HG03095 (cell line): Measurements from ENCODE around the gene RBMS3.
"Not testable (repeated sequence)": the region's sequence is repeated elsewhere in the genome, so short reads cannot be mapped to it uniquely, and the experiment has no call there.

Source experiments
- ATAC-seq: cut with Tn5 transposase; IDR thresholded peaks from one replicate; pipeline ENCODE4 v1.9.1; 2021; ENCODE audit warnings: moderate library complexity; ENCODE audit not compliant: unreplicated experiment

RBMS3 gene

GRCh38 chr3:29515451-29515850 is 234.6 kb downstream of the RBMS3 start:
- no peak for ATAC-seq

- ATAC-seq, result no peak
Observed at GRCh38 chr3:29516164-29516563, 235.3 kb downstream of the RBMS3 start.

- no peak for ATAC-seq
Observed at GRCh38 chr3:29520764-29521163, 239.9 kb downstream of the RBMS3 start.

DNA sequence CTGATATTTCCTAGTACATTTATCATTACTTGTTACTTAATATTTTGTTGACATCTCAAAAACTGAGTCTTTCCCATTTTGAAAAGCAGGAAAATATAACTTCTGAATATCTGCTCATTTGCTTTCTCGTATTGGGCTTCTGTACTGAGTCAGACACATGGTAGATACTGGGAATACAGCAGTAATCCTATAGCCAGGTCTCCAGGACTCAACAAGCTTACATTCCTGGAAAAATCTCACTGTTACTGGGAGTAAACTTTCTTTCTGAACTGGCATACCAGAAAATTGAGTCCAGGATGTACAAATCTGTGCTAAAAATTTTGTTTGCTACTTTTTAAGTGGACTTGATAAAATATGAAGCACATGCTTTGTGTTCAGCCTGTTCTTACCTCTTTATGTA is 240.4 kb downstream of the RBMS3 start:
- ATAC-seq, result no peak

DNA sequence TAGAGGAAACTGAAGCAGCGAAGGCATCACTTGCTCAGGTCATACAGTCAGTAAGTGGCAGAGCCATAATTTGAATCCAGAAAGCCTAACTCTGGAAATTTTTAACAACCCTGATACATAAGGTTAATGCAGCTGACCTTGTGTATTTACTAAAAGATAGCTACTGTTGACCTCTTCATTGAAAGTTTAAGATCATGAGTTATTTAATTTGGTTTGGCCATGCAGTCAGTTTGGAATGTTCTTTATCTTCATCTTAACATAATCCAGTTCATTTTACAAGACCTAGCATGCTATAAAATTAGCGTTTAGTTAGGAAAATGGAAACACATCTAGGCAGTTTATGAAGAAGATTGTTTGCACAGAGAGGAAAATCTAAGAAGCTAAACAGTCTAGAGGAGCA is 240.9 kb downstream of the RBMS3 start:
- ATAC-seq, result no peak

DNA sequence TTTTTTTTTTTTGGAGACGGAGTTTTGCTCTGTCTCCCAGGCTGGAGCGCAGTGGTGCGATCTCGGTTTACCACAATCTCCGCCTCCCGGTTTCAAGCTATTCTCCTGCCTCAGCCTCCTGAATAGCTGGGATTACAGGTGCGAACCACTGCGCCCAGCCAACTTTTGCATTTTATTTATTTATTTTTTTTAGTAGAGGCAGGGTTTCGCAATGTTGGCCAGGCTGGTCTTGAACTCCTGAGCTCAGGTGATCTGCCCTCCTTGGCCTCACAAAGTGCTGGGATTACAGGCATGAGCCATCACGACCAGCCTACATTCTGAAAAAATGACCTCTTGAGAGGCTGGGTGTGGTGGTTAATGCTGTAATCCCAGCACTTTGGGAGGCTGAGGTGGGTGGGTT is 243.6 kb downstream of the RBMS3 start:
- ATAC-seq, result not testable (repeated sequence)

DNA sequence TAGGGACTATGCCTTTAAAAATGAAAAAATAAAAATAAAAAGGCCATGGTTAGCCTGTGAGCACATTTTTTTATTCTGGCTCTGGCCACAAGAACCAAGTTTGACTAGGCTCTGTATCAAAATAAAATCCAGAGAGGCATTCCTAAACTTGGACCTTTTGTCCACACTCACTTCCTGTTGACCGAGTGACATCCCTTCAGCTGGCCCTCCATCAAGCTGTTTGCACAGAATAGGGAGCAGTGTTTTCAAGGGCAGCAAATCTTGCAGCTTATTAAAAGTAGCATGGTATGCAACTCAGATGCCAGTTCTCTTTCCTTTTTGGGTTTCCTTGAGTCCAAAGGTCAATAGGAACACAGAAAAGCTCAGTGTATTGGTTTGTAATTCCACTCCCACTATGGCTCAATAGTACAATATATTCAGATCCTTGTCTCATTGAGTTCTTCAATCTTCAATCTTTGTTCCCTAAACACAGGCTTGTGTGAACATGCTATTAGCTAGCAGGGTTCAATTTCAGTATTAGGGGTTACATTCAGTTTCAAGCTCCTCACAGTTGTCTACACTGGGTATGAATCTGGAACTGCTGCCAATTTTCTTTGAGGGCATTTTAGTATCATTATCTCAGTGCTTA is 244.5 kb downstream of the RBMS3 start:
- no peak for ATAC-seq

DNA sequence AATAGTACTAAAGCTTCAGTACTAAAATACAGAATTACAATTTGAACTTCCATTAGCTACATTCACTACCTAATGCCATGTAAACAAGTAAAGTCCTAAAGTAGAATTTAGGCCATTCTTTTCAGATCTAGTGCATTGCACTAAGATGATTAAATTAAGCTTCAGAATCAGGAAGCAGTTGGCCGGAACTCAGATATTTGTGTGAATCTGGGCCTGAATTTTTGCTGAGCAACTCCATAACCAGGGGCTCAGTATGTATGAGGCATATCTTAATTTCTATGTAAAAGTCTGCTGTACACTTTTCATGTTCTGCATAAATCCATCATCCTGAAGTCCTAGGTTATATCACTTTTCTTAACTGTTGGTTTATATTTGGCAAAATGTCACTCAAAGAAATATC is 246.4 kb downstream of the RBMS3 start:
- ATAC-seq, result no peak

DNA sequence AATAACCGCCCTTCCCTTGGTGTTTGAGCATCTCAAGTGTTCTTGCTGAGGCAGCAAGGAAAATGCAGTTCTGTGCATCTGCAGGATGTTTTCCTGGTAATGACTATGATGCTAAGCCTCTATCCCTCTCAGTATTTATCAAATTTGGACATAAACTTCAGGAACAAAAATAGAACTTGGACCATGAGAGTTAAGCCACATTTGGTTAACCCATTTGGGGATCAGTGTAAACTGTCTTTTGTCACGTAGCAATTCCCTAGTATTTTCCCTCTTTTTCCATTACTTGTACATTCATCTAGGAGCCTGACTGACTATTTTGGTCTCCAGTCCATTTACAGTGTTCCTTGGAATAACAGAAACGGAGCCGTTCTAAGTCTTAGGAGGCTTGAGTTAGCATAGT is 250.8 kb downstream of the RBMS3 start:
- ATAC-seq, result no peak

DNA sequence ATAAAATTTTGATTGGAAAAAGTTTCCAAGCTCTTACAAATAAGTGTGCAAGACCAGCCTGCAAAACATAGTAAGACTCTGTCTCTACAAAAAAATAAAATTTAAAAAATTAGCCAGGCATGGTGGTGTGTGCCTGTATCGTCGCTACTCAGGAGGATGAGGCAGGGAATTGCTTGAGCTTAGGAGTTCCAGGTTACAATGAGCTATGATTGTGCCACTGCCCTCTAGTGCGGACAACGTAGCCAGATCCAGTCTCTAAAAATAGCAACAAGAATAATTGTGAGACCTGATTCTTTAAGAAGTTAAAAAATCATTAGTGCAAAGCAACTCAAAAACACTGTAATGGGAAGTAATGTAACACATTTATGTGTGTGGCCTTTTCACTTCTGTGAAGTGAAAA is 251.6 kb downstream of the RBMS3 start:
- no peak for ATAC-seq

- ATAC-seq, result no peak
Observed at GRCh38 chr3:29534006-29534405, 253.1 kb downstream of the RBMS3 start.

DNA sequence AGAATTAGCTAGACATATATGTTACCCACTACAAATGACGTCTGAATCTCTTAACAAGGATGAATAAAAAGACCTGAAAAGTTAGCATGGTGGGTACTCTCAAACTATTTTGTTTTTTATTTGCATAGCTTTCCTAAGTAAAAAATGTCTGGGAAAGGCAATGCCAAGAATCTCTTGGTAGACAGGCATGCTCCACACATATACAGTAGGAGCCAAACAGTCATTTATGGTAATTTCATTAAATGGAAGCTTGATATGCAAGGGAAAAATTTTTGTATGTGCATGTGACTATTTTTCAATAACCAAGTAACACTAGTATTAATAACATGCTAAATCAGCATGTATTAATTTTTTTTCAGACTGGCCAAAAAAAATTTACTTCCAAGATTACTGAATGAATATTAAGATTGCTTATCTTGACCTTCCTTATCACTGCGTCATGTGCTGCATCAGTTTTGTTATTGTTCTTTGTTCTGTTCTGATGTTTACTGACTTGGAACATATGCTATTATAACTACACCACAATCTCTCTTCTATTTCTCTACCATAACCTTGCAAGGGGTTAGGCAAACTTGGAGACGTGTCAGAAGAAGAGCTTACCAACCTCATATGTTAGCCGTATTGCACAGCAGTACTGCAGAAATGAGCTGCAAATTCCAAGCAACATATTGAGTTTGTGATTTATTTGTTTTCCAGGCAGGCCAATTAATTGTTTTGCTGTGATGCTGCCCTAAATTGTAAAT is 255.3 kb downstream of the RBMS3 start:
- no peak for ATAC-seq

- ATAC-seq, result no peak
Observed at GRCh38 chr3:29537889-29538609, 257.2 kb downstream of the RBMS3 start.

GRCh38 chr3:29538610-29538958 is 257.7 kb downstream of the RBMS3 start:
- no peak for ATAC-seq

- no peak for ATAC-seq
Observed at GRCh38 chr3:29540544-29540943, 259.7 kb downstream of the RBMS3 start.

GRCh38 chr3:29544701-29545363 is 264.0 kb downstream of the RBMS3 start:
- ATAC-seq, result no peak

GRCh38 chr3:29545615-29546014 is 264.7 kb downstream of the RBMS3 start:
- ATAC-seq, result no peak

DNA sequence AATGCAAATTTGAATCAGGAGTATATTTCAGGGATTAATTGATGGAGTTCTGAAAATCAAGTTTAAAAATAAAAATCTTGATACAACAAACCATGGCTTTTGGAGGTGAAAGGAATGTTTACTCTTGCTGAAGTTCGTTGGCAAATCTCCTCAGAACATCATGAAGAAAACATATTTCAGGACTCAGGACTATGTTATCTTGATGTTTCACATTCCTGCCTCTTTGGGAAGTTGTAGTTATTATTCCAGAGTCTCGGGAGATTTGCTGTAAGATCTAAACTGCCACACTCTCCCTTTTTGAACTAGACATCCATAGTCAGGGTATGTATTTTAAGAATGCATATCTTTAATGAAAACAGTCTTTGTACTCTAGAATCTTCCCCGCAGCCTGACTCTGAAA is 271.2 kb downstream of the RBMS3 start:
- ATAC-seq, result no peak

- ATAC-seq, result no peak
Observed at GRCh38 chr3:29554566-29554965, 273.7 kb downstream of the RBMS3 start.

DNA sequence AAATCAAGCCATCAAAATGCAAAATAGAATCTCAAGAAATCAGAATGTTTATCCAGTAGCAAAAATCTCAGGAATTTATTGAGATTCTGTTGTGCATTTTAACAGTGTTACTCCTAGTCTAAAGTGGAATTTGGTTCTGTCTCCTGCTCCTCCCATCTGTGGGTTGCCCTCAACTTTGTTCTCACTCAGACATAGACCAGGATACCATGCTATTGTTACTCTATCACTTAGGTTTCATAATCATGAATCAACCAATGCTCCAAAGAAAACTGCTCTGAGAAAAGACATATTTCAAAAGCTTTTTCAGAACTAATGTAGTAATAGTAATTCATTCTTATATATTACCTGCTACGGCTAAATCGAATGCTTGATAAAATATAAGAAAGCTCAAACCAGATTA is 274.7 kb downstream of the RBMS3 start:
- ATAC-seq, result no peak

- no peak for ATAC-seq
Observed at GRCh38 chr3:29557186-29557585, 276.3 kb downstream of the RBMS3 start.

DNA sequence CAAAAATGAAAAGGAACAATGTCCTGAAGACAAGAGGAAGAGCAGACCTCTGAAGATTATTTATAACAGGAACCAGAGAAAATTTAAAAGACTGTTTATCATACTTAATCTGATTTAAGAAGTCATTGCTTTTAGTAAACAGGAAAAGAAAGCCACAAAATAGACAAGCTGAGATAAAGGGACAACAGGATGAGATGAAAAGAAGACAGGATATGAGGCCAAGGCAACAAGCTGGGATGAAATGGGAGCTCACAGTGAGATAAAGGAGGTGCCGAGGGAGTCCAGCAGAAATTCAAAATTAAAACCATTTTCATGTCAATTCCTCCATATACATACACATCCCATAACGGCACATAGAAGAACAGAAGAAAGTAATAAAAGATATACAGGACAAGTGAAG is 277.0 kb downstream of the RBMS3 start:
- ATAC-seq, result no peak
